Large intestine (tissue), 3 donors: ENCODE data around the gene ZNF687. TPM values are rescaled to one million over a fixed set of nuclear protein-coding genes. Genes with fewer than 3 reads are reported as not detected.

Experiments
- DNase-seq, 2 donors: peaks; one replicate each; pipeline versions ENCODE4 v3.0.0 to v3.0.0-alpha.2; 2013
- H3K27ac ChIP-seq: one replicate; pipeline ENCODE4 v1.5.1; 2013; ENCODE audit warnings: low read length
- H3K27me3 ChIP-seq: 2 replicates; pipeline ENCODE4 v1.6.1; 2013; ENCODE audit warnings: low read length; ENCODE audit not compliant: control insufficient read depth, insufficient read depth
- H3K36me3 ChIP-seq: 2 replicates; pipeline ENCODE4 v1.6.1; 2013; ENCODE audit warnings: low read length; ENCODE audit not compliant: control insufficient read depth, insufficient read depth
- H3K4me1 ChIP-seq: one replicate; pipeline ENCODE4 v1.6.1; 2013; ENCODE audit warnings: low read length; ENCODE audit not compliant: control insufficient read depth, insufficient read depth
- H3K4me3 ChIP-seq: one replicate; pipeline ENCODE4 v1.5.1; 2013; ENCODE audit warnings: low read length
- H3K9me3 ChIP-seq: one replicate; pipeline ENCODE4 v1.6.1; 2013; ENCODE audit warnings: mild to moderate bottlenecking, low read depth, low read length, moderate library complexity; ENCODE audit not compliant: control insufficient read depth
- WGBS: methylation state at CpG from one replicate; pipeline ENCODE4 v1.1.5; 2013; ENCODE audit warnings: low lambda C conversion rate; ENCODE audit not compliant: insufficient coverage; 5-methylcytosine and 5-hydroxymethylcytosine counted together
- polyA plus RNA-seq: library from polyadenylated mRNA; unstranded; fragments of 120-200 nt; gene quantifications from one replicate; pipeline ENCODE4 v1.2.1, GENCODE V29; 2013

ZNF687 gene
- polyA plus RNA-seq, 1 donor: 21.3 TPM

DNA sequence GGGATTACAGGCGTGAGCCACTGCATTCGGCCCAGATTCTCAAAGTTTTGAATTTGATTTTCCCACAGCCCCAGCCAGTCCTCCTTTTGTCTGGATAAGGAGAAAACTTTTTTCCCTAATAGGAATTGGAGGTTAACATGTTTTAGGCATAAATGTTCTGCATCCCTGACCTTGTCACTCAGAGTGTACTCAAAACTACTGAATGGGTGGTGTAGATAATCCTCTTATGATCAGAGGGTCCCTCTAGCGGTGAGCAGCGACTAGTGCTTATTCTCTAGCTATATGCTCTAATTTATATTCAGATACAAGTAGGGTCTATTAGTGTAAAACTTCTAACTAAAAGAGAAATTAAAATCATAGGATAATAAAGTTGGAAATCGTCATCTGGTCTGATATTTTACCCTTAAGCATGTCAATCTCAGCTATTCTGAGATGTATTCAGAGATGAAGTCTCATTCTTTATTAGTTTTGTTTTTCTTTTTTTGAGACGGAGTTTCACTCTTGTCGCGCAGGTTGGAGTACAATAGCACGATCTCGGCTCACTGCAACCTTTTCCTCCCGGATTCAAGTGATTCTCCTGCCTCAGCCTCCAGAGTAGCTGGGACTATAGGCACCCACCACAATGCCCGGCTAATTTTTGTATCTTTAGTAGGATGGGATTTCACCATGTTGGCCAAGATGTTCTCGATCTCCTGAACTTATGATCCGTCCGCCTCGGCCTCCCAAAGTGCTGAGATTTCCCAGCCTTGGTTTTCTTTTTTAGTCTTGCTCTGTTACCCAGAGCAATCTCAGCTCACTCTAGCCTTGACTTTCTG is 30.2 kb upstream of the ZNF687 start:
- Histone ChIP-seq H3K4me1 (peaks cover 4% of the 10 kb centered on the region), H3K4me3 (no peak overlapping the region), H3K27ac (no peak overlapping the region), H3K27me3 (no peaks in the 10 kb centered on the region), H3K36me3 (peaks cover 25% of the 10 kb centered on the region), H3K9me3 (no peaks in the 10 kb centered on the region)
- peak; percentile 57 to 61 for DNase-seq
- 40% methylated on average over 2 of the region's 16 CpGs for WGBS

DNA sequence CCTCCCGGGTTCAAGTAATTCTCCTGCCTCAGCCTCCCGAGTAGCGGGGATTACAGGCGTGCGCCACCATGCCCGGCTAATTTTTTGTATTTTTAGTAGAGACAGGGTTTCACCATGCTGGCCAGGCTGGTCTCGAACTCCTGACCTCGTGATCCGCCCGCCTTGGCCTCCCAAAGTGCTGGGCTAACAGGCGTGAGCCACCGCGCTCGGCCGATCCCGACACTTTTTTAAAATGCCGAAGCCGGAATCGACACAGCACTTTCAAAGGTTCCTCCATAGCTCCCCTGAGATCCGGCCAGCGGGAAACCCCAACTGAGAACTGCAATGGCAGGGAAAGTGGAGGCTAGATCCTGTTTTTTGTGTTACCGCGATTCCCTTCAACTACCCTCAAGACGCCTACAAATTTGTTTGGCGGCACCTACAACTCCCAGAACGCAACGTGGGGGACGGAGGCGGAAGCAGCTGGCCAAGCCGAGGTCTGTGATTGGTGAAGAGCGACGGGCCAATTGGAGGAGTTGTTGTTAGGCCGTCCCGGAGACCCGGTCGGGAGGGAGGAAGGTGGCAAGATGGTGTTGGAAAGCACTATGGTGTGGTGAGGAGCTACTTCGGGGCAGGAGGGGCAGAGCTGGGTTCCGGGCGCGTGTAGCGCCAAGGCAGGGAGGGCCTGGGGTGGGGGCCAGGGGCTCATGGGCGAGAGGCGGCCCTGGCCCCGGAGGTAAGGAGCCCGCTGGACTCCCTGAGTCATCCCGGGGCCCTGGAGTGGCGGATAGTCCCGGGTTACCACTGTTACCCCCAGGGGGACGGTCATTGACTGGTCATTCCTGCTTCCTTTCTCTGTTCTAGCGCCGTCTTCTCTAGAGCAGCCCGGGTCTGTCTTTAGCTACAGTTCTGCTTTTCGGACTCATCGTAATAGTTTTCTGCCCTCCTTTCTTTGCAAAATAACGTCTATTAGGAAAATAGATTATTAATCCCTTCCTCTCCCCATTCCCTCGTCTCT is 27.6 kb upstream of the ZNF687 start, which contains the start of gene PSMD4:
TSS of gene PSMD4 (plus strand) at position 518 of the 997 bp plus-strand sequence. CDS start at position 567, 49 bp downstream.
- H3K4me3 ChIP-seq: peak within 1 kb of the TSS; percentile 66
- H3K9me3 ChIP-seq: no peaks in the 10 kb centered on the region
- peak; percentile 97 to 98 for DNase-seq
- no peaks in the 10 kb centered on the region for H3K27me3 ChIP-seq
- peaks cover 4% of the 10 kb centered on the region for H3K4me1 ChIP-seq
- WGBS: 0% methylated on average over 7 of the region's 56 CpGs
- H3K27ac ChIP-seq: peak within 1 kb of the TSS; percentile 42
- H3K36me3 ChIP-seq: peaks cover 4% of the 10 kb centered on the region

DNA sequence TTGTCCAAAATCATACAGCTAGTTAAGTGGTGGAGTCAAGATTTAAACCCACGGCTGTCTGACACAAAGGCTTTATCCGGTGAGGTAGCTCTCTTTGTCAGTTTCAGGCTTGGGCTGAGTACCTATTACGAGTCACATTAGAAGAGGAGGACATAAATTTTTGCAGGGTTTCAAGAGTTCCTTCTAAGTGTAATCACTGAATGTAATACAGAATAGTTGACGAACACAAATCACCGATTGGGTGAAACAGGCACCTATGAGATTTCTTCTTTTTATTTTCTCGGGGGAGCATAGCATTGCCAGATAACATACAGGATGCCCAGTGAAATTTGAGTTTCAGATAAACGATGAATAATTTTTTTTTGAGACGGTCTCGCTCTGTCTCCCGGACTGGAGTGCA is 26.7 kb upstream of the ZNF687 start:
- peak overlapping the region; percentile 42 for H3K27ac ChIP-seq
- H3K27me3 ChIP-seq: no peaks in the 10 kb centered on the region
- H3K4me3 ChIP-seq: peak overlapping the region; percentile 66
- no peaks in the 10 kb centered on the region for H3K9me3 ChIP-seq
- no peak for DNase-seq
- 0% methylated on average over 1 of the region's 10 CpGs for WGBS
- no peaks in the 10 kb centered on the region for H3K36me3 ChIP-seq
- peaks cover 4% of the 10 kb centered on the region for H3K4me1 ChIP-seq

DNA sequence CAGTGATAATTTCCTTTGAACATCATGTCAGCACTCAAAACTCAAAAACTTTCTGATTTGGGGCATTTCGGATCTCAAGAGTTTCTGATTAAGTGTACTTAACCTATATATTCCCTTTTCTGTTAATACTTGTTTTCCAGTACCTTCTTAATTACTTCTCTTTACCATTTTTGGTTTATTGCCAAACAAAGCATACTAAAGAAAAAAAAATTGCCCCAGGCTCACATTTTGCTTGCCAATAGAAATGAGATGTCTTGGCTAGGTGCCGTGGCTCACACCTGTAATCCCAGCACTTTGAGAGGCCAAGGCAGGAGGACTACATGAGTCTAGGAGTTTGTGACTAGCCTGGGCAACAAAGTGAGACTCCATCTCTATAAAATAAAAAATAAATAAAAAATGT is 22.7 kb upstream of the ZNF687 start:
- DNase-seq: no peak
- Histone ChIP-seq H3K4me1 (peaks cover 4% of the 10 kb centered on the region), H3K27me3 (no peaks in the 10 kb centered on the region), H3K9me3 (no peaks in the 10 kb centered on the region), H3K4me3 (no peak overlapping the region), H3K36me3 (peaks cover 11% of the 10 kb centered on the region), H3K27ac (no peak overlapping the region)
- WGBS: no CpG with 5 or more reads among the region's 2 CpGs

DNA sequence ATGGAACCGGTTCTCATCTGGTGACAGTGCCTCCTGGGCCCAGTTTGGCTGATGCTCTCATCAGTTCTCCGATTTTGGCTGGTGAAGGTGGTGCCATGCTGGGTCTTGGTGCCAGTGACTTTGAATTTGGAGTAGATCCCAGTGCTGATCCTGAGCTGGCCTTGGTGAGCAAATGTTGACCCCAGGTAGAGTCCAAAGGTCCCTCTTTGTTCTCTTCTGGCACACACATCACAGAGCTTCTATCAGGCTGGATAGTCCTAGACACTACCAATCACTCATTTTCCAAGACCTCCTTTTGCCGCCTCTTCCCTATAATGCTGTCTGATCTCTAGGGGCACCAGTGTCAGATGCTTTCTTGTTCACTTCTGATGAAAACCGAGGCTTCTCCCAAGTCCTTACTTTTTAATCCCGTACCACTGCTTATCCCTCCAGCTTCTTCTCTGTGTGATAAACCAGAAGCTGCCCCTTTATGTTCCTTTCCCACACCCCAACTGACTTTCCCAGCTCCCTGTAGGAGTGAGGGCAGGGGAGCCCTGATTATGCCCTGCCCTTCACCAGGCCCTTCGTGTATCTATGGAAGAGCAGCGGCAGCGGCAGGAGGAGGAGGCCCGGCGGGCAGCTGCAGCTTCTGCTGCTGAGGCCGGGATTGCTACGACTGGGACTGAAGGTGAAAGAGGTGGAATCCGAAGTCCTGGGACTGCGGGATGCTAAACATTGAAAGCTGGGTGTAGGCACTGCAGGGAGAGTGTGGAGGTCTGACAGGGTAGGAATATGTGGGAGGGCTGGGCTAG is 16.5 kb upstream of the ZNF687 start:
- Histone ChIP-seq H3K9me3 (no peaks in the 10 kb centered on the region), H3K27ac (no peak overlapping the region), H3K36me3 (peaks cover 48% of the 10 kb centered on the region), H3K4me3 (no peak overlapping the region), H3K27me3 (no peaks in the 10 kb centered on the region), H3K4me1 (no peaks in the 10 kb centered on the region)
- no peak for DNase-seq
- WGBS: no CpG with 5 or more reads among the region's 14 CpGs

DNA sequence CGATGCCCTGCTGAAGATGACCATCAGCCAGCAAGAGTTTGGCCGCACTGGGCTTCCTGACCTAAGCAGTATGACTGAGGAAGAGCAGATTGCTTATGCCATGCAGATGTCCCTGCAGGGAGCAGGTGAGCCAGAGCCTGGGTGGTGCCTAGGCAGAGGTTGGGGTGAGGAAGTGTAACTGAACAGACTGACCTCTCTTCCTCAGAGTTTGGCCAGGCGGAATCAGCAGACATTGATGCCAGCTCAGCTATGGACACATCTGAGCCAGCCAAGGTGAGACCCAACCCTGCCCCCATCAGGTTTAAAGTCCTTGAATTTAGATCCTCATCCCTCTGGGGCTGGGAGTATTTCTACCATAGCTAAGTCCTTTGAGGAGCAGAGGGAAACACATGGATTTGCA is 15.8 kb upstream of the ZNF687 start:
- no peaks in the 10 kb centered on the region for H3K27me3 ChIP-seq
- H3K4me3 ChIP-seq: no peak overlapping the region
- H3K9me3 ChIP-seq: no peaks in the 10 kb centered on the region
- no peak overlapping the region for H3K27ac ChIP-seq
- H3K4me1 ChIP-seq: no peaks in the 10 kb centered on the region
- peaks cover 48% of the 10 kb centered on the region for H3K36me3 ChIP-seq
- WGBS: no CpG with 5 or more reads among the region's 3 CpGs
- DNase-seq: no peak

DNA sequence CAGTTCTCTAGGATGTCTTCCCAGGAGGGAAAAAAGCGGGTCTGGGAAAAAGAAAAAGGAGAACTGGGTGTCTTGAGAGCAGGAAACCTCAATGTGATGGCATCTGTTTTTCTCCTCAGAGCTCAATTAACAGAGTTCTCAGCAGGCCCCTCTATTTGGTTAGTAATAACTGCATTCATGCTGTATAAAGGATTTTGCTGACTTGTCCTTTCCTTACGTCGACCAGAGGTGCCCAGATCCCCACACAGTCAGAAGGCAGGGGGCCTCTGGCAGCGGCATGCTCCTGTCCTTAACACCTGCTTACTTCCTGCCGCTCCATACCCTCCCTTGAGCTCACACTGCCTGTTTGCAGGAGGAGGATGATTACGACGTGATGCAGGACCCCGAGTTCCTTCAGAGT is 15.3 kb upstream of the ZNF687 start:
- DNase-seq: no peak
- H3K9me3 ChIP-seq: no peaks in the 10 kb centered on the region
- H3K4me3 ChIP-seq: no peak overlapping the region
- peaks cover 48% of the 10 kb centered on the region for H3K36me3 ChIP-seq
- no peak overlapping the region for H3K27ac ChIP-seq
- no peaks in the 10 kb centered on the region for H3K4me1 ChIP-seq
- no peaks in the 10 kb centered on the region for H3K27me3 ChIP-seq
- WGBS: 90% methylated on average over 2 of the region's 8 CpGs

DNA sequence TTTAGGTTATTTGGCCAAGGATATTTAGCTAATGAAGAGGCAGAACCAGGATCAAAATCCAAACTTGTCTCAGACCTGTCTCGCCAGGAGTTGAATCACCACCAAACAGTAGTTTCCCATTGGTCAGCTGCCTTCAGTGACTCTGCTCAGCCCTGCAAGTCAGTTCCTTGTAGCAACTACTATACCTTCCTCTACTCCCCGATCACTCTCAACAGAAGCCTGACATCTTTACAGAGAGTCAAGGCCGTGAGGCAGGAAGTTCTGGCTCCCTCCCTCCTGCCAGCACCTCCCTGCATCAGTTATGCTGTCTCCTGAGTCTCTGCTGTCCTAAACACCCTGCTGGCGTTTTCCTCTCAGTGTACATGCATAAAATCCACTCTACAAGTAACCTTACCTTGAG is 14.3 kb upstream of the ZNF687 start:
- WGBS: no CpG with 5 or more reads among the region's 4 CpGs
- no peak overlapping the region for H3K4me3 ChIP-seq
- H3K4me1 ChIP-seq: no peaks in the 10 kb centered on the region
- no peaks in the 10 kb centered on the region for H3K9me3 ChIP-seq
- DNase-seq: no peak
- no peaks in the 10 kb centered on the region for H3K27me3 ChIP-seq
- H3K27ac ChIP-seq: no peak overlapping the region
- peaks cover 45% of the 10 kb centered on the region for H3K36me3 ChIP-seq

DNA sequence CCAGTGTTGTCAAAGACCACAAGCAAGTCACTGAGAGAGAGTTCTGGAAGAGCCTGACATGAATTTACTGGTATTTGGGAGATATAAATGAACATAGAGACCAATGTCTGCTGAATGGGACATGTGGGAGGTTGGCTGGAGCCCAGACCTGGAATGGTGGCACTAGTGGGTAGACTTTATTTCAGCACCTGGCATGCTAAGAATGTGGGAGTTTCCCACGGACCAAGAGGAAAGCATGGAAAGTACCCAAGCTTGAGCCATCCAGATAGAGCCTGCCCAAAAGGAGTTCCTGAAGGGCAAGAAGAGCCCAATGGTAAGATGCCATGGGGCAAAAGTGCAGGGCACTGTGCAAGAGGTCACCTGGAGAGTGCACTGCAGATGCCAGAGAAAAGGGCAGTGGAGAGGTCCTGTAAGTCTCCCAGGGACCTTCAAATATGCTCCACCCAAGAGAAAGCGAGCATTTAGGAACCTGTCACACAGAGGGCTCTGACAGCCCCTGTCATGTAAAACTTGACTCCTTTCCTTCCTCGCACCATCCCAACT is 8.1 kb upstream of the ZNF687 start:
- no CpG with 5 or more reads among the region's 3 CpGs for WGBS
- H3K27me3 ChIP-seq: no peaks in the 10 kb centered on the region
- peaks cover 2% of the 10 kb centered on the region for H3K36me3 ChIP-seq
- no peak overlapping the region for H3K27ac ChIP-seq
- no peak overlapping the region for H3K4me3 ChIP-seq
- no peak for DNase-seq
- H3K4me1 ChIP-seq: no peaks in the 10 kb centered on the region
- H3K9me3 ChIP-seq: no peaks in the 10 kb centered on the region
